GM21717 (cell line): Measurements from ENCODE around the gene CLBA1.
"Not testable (repeated sequence)": the region's sequence is repeated elsewhere in the genome, so short reads cannot be mapped to it uniquely, and the experiment has no call there.

Experiments
- ATAC-seq: cut with Tn5 transposase; IDR thresholded peaks from one replicate; pipeline ENCODE4 v1.9.1; 2021; ENCODE audit warnings: mild to moderate bottlenecking, moderate library complexity; ENCODE audit not compliant: unreplicated experiment

The CLBA1 gene

GRCh38 chr14:105021656-105022275 lies 36.2 kb downstream of the CLBA1 start:
- no peak for ATAC-seq

- no peak for ATAC-seq
Measured at GRCh38 chr14:105022276-105022670, 36.7 kb downstream of the CLBA1 start.

GRCh38 chr14:105023144-105023543 lies 37.6 kb downstream of the CLBA1 start:
- ATAC-seq: no peak

- ATAC-seq: no peak
Measured at GRCh38 chr14:105023791-105024480, 38.3 kb downstream of the CLBA1 start.

GRCh38 chr14:105025429-105025828 lies 39.8 kb downstream of the CLBA1 start:
- ATAC-seq: no peak

- no peak for ATAC-seq
Measured at GRCh38 chr14:105026033-105026785, 40.6 kb downstream of the CLBA1 start.

- no peak for ATAC-seq
Measured at GRCh38 chr14:105026802-105027563, 41.4 kb downstream of the CLBA1 start.

GRCh38 chr14:105027718-105028117 lies 42.1 kb downstream of the CLBA1 start:
- ATAC-seq: not testable (repeated sequence)

GRCh38 chr14:105028251-105028927 lies 42.8 kb downstream of the CLBA1 start:
- no peak for ATAC-seq

- ATAC-seq: no peak
Measured at GRCh38 chr14:105029402-105029801, 43.8 kb downstream of the CLBA1 start.

- ATAC-seq: no peak
Measured at GRCh38 chr14:105030194-105030593, 44.6 kb downstream of the CLBA1 start.

GRCh38 chr14:105030836-105031396 lies 45.3 kb downstream of the CLBA1 start:
- no peak for ATAC-seq

- not testable (repeated sequence) for ATAC-seq
Measured at GRCh38 chr14:105032451-105032901, 46.9 kb downstream of the CLBA1 start.

GRCh38 chr14:105033412-105033900 lies 47.9 kb downstream of the CLBA1 start:
- not testable (repeated sequence) for ATAC-seq

GRCh38 chr14:105034315-105035039 lies 48.9 kb downstream of the CLBA1 start:
- no peak for ATAC-seq

- ATAC-seq: not testable (repeated sequence)
Measured at GRCh38 chr14:105035616-105036015, 50.0 kb downstream of the CLBA1 start.

- no peak for ATAC-seq
Measured at GRCh38 chr14:105039458-105040205, 54.0 kb downstream of the CLBA1 start.
